Naive thymus-derived CD4-positive, alpha-beta T cell (primary cell): ENCODE data around the gene CLEC17A. TPM values are rescaled to one million over a fixed set of nuclear protein-coding genes. Genes with fewer than 3 reads are reported as not detected.

Experiments
- ATAC-seq: fragments of 150-1000 bp; cut with Tn5 transposase; 2 replicates; pipeline ENCODE4 v1.10.0; 2021; ENCODE audit warnings: mild to moderate bottlenecking, moderate library complexity
- CTCF ChIA-PET: fragments of 350-600 bp; sonication (Branson Sonifier 250); formaldehyde crosslinking; loops from one replicate; lab custom pipeline; 2021; ENCODE audit warnings: antibody characterized with exemption; lab: Charles Lee
- POLR2A ChIA-PET: fragments of 350-600 bp; sonication (Branson Sonifier 250); formaldehyde crosslinking; loops from one replicate; lab custom pipeline; 2021; ENCODE audit warnings: antibody characterized with exemption, inconsistent platforms; lab: Charles Lee
- DNase-seq, 9 donors: peaks; one replicate each; pipeline versions ENCODE4 v3.0.0 to v3.0.0-alpha.2; 2020 to 2022; ENCODE audit warnings: mixed read lengths in 1 of 9
- H3K27ac ChIP-seq: one replicate; pipeline ENCODE4 v1.7.0; 2013; ENCODE audit warnings: mild to moderate bottlenecking, low read depth, low read length, moderate library complexity
- H3K27me3 ChIP-seq, 2 donors: one replicate each; pipeline ENCODE4 v1.7.0; 2013; ENCODE audit warnings: low read length in 2 of 2, mild to moderate bottlenecking in 2 of 2, moderate library complexity in 2 of 2; ENCODE audit not compliant: control insufficient read depth in 2 of 2, insufficient read depth in 2 of 2
- H3K36me3 ChIP-seq, 3 experiments: 1 replicate in 2 of 3; 2 replicates in 1 of 3; pipeline ENCODE4 v1.7.0; 2013; ENCODE audit warnings: low read length in 3 of 3, mild to moderate bottlenecking in 3 of 3, moderate library complexity in 1 of 3; ENCODE audit not compliant: insufficient read depth in 3 of 3, control insufficient read depth in 2 of 3
- H3K4me1 ChIP-seq, 2 donors: one replicate each; pipeline ENCODE4 v1.7.0; 2013; ENCODE audit warnings: low read length in 2 of 2, mild to moderate bottlenecking in 2 of 2, moderate library complexity in 1 of 2; ENCODE audit not compliant: control insufficient read depth in 2 of 2, insufficient read depth in 2 of 2
- H3K4me3 ChIP-seq: 2 replicates; pipeline ENCODE4 v1.7.0; 2013; ENCODE audit warnings: mild to moderate bottlenecking, low read length
- H3K9me3 ChIP-seq, 3 experiments: 1 replicate in 2 of 3; 2 replicates in 1 of 3; pipeline ENCODE4 v1.7.0; 2013; ENCODE audit warnings: low read length in 3 of 3; ENCODE audit not compliant: control insufficient read depth in 2 of 3
- H3K27ac Mint-ChIP-seq, 9 donors: one replicate each; pipeline ENCODE4 v1.8.0; 2020 to 2022; ENCODE audit warnings: mixed read lengths in 9 of 9, mild to moderate bottlenecking in 8 of 9, moderate library complexity in 5 of 9, inconsistent platforms in 2 of 9
- H3K27me3 Mint-ChIP-seq, 5 donors: one replicate each; pipeline ENCODE4 v1.8.0; 2021 to 2022; ENCODE audit warnings: mixed read lengths in 5 of 5, mild to moderate bottlenecking in 1 of 5
- H3K36me3 Mint-ChIP-seq, 5 donors: one replicate each; pipeline ENCODE4 v1.8.0; 2020 to 2022; ENCODE audit warnings: mixed read lengths in 5 of 5, mild to moderate bottlenecking in 3 of 5, inconsistent platforms in 1 of 5
- H3K4me1 Mint-ChIP-seq, 7 donors: one replicate each; pipeline ENCODE4 v1.8.0; 2020 to 2022; ENCODE audit warnings: mixed read lengths in 7 of 7, mild to moderate bottlenecking in 3 of 7, inconsistent platforms in 1 of 7
- H3K4me3 Mint-ChIP-seq, 10 donors: one replicate each; pipeline ENCODE4 v1.8.0; 2020 to 2022; ENCODE audit warnings: mild to moderate bottlenecking in 10 of 10, mixed read lengths in 10 of 10, moderate library complexity in 6 of 10, inconsistent platforms in 2 of 10
- H3K9me3 Mint-ChIP-seq, 11 donors: one replicate each; pipeline ENCODE4 v1.8.0; 2020 to 2022; ENCODE audit warnings: mixed read lengths in 11 of 11, mild to moderate bottlenecking in 4 of 11, inconsistent platforms in 1 of 11, moderate library complexity in 1 of 11
- intact Hi-C, 2 donors: fragments of 100-400 bp; cut with micrococcal nuclease; formaldehyde crosslinking; loops; one replicate each; pipeline ENCODE4 v1.15.1; 2023
- polyA plus RNA-seq, 2 donors: library from polyadenylated mRNA; unstranded; fragments of 300-500 nt; fragmentation: Illumina TruSeq; gene quantifications; one replicate each; pipeline ENCODE4 v1.2.3, GENCODE V29; 2021
- total RNA-seq, 6 experiments: library from RNA in 5 of 6; stranded (reverse) in 5 of 6; gene quantifications; 1 replicate in 5 of 6; 2 replicates in 1 of 6; pipeline ENCODE4 v1.2.3 and lab custom pipeline; 2021 to 2026

Gene CLEC17A
- total and polyA plus RNA-seq, 7 experiments from 2014 or later: 0.13 to 0.83 (median 0.13) TPM; not detected in 4

DNA sequence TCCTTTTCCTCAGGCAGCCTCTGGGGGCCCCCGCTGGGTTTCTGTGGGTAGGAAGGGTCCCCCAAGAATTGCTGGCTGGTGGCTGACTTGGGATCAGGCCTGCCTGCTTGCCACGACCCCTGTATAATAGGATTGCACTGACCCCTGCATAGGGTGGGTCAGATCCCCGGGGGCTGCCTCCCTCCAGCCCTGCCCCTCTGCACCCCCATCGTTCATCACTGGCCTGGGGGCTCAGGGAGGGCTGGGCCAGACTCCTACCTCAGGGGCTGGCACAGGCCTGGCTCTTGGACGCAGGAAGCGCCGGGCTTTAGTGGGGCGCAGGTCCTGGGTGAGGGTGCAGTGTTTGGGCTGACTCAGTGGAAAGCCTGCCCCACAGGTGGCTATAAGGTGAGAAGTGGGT, 21.6 kb upstream of the CLEC17A start:
- no peaks in the 10 kb centered on the region for H3K9me3 ChIP-seq

DNA sequence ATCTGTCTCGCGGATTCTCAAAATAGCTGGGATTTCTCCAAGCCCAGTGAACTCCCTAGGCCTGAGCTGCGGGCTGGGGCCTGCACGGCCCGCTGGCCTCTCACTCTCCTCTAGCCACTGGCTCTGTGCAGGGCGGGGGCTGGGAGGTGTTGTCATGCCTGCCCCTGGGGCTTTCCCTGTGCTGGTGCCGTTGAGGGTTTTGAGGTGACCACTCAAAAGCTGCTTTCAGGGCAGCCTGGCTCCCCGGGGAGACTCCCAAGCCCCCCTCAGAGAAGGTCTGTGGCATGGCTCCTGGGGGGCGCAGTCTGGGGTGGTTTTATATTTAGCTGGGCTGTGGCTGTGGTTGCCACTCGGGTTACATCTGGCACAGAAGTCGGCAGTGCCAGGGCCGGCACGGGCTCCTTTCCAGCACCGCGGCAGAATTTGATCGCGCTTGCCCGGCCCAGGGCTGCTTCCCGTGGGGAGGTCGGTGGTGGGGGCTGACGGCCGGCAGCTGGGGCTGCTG, 21.0 kb upstream of the CLEC17A start:
- Mint-ChIP-seq H3K27me3 (no peaks in the 10 kb centered on the region), H3K27ac (peak overlapping the region in 3 of 9 donors; percentile 51 to 59 (median 57)), H3K4me1 (peaks cover 5 to 35% (median 17%) of the 10 kb centered on the region in 7 donors), H3K36me3 (peaks cover 0 to 8% (median 0%) of the 10 kb centered on the region in 5 donors), H3K9me3 (no peaks in the 10 kb centered on the region), H3K4me3 (peak overlapping the region in 2 of 10 donors; percentile 37 to 44)
- ChIA-PET CTCF (interaction anchor here (0.6 to 1.0 kb wide), 2 partner anchors 84 to 989 kb away, joined by 3 to 6 read pairs; no protein-coding TSS in a partner anchor), POLR2A (interaction anchor here (1.0 to 1.4 kb wide), 3 partner anchors 8 to 38 kb away, joined by 4 to 5 read pairs (median 4); no protein-coding TSS in a partner anchor)
- no peak for DNase-seq
- peak; percentile 50 for ATAC-seq
- Histone ChIP-seq H3K4me1 (peaks cover 0 to 15% of the 10 kb centered on the region in 2 donors), H3K36me3 (peaks cover 0 to 48% (median 8%) of the 10 kb centered on the region in 3 experiments), H3K27ac (no peak overlapping the region), H3K27me3 (no peaks in the 10 kb centered on the region), H3K4me3 (no peak overlapping the region), H3K9me3 (no peaks in the 10 kb centered on the region)
- intact Hi-C loops: no loop called here

More for the DNA sequence above, 21.6 kb upstream of the CLEC17A start:
- H3K27me3 ChIP-seq: no peaks in the 10 kb centered on the region
- DNase-seq (no peak), ATAC-seq (no peak)
- Mint-ChIP-seq H3K9me3 (no peaks in the 10 kb centered on the region), H3K27ac (peak overlapping the region in 1 of 9 donors; percentile 32), H3K4me1 (peaks cover 11 to 41% (median 24%) of the 10 kb centered on the region in 7 donors), H3K4me3 (peak overlapping the region in 1 of 10 donors; percentile 37), H3K36me3 (peaks cover 0 to 8% (median 0%) of the 10 kb centered on the region in 5 donors), H3K27me3 (no peaks in the 10 kb centered on the region)
- H3K4me3 ChIP-seq: no peak overlapping the region
- peaks cover 0 to 45% (median 8%) of the 10 kb centered on the region in 3 experiments for H3K36me3 ChIP-seq
- peak overlapping the region; percentile 12 for H3K27ac ChIP-seq
- intact Hi-C loops: no loop called here
- POLR2A ChIA-PET: interaction anchor here (1.0 to 1.4 kb wide), 3 partner anchors 7 to 38 kb away, joined by 4 to 5 read pairs (median 4); no protein-coding TSS in a partner anchor
- CTCF ChIA-PET: no interaction called here
- peaks cover 6 to 21% of the 10 kb centered on the region in 2 donors for H3K4me1 ChIP-seq

DNA sequence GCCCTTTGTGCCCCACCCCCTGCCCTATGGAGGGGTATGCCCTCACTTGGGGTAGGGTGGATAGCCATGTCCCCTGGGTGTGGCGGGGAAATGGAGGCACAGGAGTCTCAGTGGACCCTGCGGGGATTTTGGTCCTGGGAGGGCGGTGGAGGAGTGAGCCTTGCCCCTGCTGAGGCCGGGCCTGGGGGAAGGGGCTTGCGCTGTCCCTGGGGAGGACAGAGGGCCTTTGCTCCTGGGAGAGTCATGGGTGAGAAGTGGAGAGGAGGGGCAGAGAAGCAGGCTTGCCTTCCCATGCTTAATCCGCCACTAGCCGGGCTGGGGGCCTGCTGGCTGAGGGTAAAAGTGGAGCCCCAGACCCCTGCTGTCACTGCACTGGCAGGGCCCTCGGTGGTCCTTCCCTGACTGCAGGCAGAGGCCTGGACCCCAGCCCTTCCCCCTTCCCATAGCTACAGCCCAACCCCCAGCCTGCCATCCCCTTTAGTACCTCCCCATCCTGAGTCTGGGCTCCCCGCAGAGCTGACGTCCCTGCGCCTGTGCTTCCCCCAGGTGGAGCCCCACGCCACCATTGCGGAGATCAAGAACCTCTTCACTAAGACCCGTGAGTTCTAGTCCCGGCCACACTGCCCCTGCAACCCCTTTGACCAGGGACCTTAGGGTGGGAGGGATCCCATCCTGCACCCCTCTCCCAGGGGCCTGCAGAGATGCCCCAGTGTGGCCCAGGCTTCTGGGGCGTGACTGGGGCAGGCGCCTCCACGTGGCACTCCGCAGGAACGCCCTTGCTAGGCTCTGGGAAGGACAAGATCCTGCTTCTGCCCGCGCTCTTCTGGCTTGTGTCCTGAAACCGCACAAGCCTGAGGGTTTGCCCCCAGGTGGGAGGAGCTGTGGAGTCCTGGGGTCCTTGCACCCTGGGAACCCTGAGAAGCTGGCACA, 20.0 kb upstream of the CLEC17A start:
- Mint-ChIP-seq H3K36me3 (peaks cover 0 to 11% (median 0%) of the 10 kb centered on the region in 5 donors), H3K4me3 (peak overlapping the region in 1 of 10 donors; percentile 21), H3K27ac (peak overlapping the region in 4 of 9 donors; percentile 33 to 67 (median 57)), H3K4me1 (peaks cover 6 to 36% (median 24%) of the 10 kb centered on the region in 7 donors), H3K27me3 (no peaks in the 10 kb centered on the region), H3K9me3 (no peaks in the 10 kb centered on the region)
- POLR2A ChIA-PET: interaction anchor here (0.6 to 1.4 kb wide), 4 partner anchors 8 to 113 kb away, joined by 3 to 5 read pairs (median 4); no protein-coding TSS in a partner anchor
- intact Hi-C loops: no loop called here
- Histone ChIP-seq H3K4me3 (no peak overlapping the region), H3K36me3 (peaks cover 0 to 59% (median 8%) of the 10 kb centered on the region in 3 experiments), H3K27ac (no peak overlapping the region), H3K9me3 (no peaks in the 10 kb centered on the region), H3K4me1 (peaks cover 0 to 15% of the 10 kb centered on the region in 2 donors), H3K27me3 (no peaks in the 10 kb centered on the region)
- CTCF ChIA-PET: interaction anchor here (0.8 to 1.0 kb wide), 2 partner anchors 9 to 217 kb away, joined by 3 read pairs; partner anchors contain the start of gene NDUFB7
- DNase-seq (no peak), ATAC-seq (no peak)

DNA sequence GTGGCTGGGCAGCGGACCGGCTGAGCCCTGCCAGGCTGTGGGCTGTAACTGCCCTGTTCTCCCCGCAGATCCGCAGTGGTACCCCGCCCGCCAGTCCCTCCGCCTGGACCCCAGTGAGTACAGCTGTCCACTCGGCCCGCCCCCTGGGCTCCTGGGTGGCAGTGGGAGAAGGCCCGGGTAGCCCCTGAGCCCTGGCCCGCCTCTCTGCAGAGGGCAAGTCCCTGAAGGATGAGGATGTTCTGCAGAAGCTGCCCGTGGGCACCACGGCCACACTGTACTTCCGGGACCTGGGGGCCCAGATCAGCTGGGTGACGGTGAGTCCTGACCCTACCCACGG, 19.3 kb upstream of the CLEC17A start:
- Histone ChIP-seq H3K9me3 (no peaks in the 10 kb centered on the region), H3K4me1 (peaks cover 0 to 9% of the 10 kb centered on the region in 2 donors), H3K4me3 (no peak overlapping the region), H3K36me3 (peaks cover 0 to 58% (median 8%) of the 10 kb centered on the region in 3 experiments), H3K27me3 (no peaks in the 10 kb centered on the region), H3K27ac (no peak overlapping the region)
- ATAC-seq (no peak), DNase-seq (no peak)
- intact Hi-C loops: no loop called here
- Mint-ChIP-seq H3K27ac (peak overlapping the region in 1 of 9 donors; percentile 39), H3K27me3 (no peaks in the 10 kb centered on the region), H3K9me3 (no peaks in the 10 kb centered on the region), H3K4me1 (peaks cover 12 to 41% (median 27%) of the 10 kb centered on the region in 7 donors), H3K36me3 (peaks cover 0 to 11% (median 0%) of the 10 kb centered on the region in 5 donors), H3K4me3 (no peak overlapping the region)
- CTCF ChIA-PET: interaction anchor here (0.8 to 1.0 kb wide), 2 partner anchors 8 to 218 kb away, joined by 3 read pairs; partner anchors contain the start of gene NDUFB7
- POLR2A ChIA-PET: interaction anchor here (0.6 to 1.1 kb wide), 2 partner anchors 7 to 112 kb away, joined by 3 to 5 read pairs; no protein-coding TSS in a partner anchor

DNA sequence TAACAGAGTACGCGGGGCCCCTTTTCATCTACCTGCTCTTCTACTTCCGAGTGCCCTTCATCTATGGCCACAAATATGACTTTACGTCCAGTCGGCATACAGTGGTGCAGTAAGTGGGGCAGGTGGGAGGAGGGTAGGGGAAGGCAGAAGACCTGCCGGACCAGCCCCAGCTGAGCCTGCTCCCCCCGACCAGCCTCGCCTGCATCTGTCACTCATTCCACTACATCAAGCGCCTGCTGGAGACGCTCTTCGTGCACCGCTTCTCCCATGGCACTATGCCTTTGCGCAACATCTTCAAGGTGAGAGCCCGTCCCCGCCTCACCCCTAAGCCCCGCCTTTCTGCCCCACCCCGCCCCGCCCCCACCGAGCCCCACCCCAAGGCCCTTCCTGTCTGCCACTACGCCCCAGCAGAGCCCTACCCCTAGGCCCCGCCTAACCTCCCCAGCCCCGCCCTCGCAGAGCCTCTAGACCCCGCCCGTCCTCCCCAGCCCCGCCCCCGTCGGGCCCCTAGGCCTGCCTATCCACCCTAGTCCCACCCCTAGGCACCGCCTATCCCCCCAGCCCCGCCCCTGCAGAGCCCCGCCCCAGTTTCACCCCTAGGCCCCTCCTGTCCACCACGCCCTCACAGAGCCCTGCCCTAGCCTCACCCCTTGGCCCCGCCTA, 18.8 kb upstream of the CLEC17A start:
- peak in 4 of 9 donors; percentile 20 to 46 (median 38) for DNase-seq
- ChIA-PET CTCF (interaction anchor here (0.8 to 1.0 kb wide), 2 partner anchors 8 to 219 kb away, joined by 3 read pairs; partner anchors contain the start of gene NDUFB7), POLR2A (no interaction called here)
- H3K27me3 ChIP-seq: no peaks in the 10 kb centered on the region
- Mint-ChIP-seq H3K9me3 (no peaks in the 10 kb centered on the region), H3K36me3 (peaks cover 0 to 11% (median 0%) of the 10 kb centered on the region in 5 donors), H3K27ac (peak overlapping the region in 5 of 9 donors; percentile 18 to 62 (median 39)), H3K4me1 (peaks cover 14 to 45% (median 30%) of the 10 kb centered on the region in 7 donors), H3K4me3 (no peak overlapping the region), H3K27me3 (no peaks in the 10 kb centered on the region)
- no peak overlapping the region for H3K27ac ChIP-seq
- peaks cover 0 to 56% (median 8%) of the 10 kb centered on the region in 3 experiments for H3K36me3 ChIP-seq
- H3K4me3 ChIP-seq: no peak overlapping the region
- ATAC-seq: peak; percentile 72
- H3K4me1 ChIP-seq: peaks cover 0 to 7% of the 10 kb centered on the region in 2 donors
- H3K9me3 ChIP-seq: no peaks in the 10 kb centered on the region
- intact Hi-C loops: no loop called here
